ENCODE measurements around the gene NOTCH2.

Gene NOTCH2

DNA sequence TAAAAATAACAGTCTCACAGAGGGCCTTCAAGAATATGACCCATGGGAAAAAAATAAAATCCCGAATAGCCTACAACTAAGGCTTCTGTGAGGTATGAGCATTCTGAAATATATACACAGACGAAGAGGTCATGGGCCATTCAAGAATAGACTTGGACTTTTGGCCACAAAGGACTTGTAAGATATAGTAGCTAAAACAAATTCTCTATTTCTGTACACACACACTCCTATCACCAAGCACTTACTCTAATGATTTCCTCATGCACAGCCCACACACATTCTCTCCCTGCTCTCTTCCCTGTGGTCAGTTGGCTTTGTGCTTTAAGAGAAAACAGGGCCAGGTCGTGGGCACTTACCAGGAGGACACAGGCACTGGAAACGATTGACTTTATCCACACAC is 103.4 kb downstream of the NOTCH2 start:
- no peak overlapping the region for H3K9ac ChIP-seq (ENCODE audit: low read depth, low read length)
- no peaks in the 10 kb centered on the region for H3K36me3 ChIP-seq (ENCODE audit: control insufficient read depth, insufficient read depth, low read length)
- no peak overlapping the region for H3K4me3 ChIP-seq (ENCODE audit: low read depth, low read length)
- no peaks in the 10 kb centered on the region for H3K4me1 ChIP-seq (ENCODE audit: control insufficient read depth, insufficient read depth, low read length)
- no peaks in the 10 kb centered on the region for H3K27me3 ChIP-seq (ENCODE audit: control insufficient read depth, insufficient read depth, low read length)
- H3K9me3 ChIP-seq (ENCODE audit: control insufficient read depth, insufficient read depth, low read length) = no peaks in the 10 kb centered on the region

GRCh38 chr1:119964673-119965363 is 104.6 kb downstream of the NOTCH2 start:
- H3K27me3 ChIP-seq (ENCODE audit: control insufficient read depth, insufficient read depth, low read length) = no peaks in the 10 kb centered on the region
- no peaks in the 10 kb centered on the region for H3K4me1 ChIP-seq (ENCODE audit: control insufficient read depth, insufficient read depth, low read length)
- no peaks in the 10 kb centered on the region for H3K36me3 ChIP-seq (ENCODE audit: control insufficient read depth, insufficient read depth, low read length)
- no peak overlapping the region for H3K4me3 ChIP-seq (ENCODE audit: low read depth, low read length)
- H3K9me3 ChIP-seq (ENCODE audit: control insufficient read depth, insufficient read depth, low read length) = no peaks in the 10 kb centered on the region
- H3K9ac ChIP-seq (ENCODE audit: low read depth, low read length) = no peak overlapping the region

DNA sequence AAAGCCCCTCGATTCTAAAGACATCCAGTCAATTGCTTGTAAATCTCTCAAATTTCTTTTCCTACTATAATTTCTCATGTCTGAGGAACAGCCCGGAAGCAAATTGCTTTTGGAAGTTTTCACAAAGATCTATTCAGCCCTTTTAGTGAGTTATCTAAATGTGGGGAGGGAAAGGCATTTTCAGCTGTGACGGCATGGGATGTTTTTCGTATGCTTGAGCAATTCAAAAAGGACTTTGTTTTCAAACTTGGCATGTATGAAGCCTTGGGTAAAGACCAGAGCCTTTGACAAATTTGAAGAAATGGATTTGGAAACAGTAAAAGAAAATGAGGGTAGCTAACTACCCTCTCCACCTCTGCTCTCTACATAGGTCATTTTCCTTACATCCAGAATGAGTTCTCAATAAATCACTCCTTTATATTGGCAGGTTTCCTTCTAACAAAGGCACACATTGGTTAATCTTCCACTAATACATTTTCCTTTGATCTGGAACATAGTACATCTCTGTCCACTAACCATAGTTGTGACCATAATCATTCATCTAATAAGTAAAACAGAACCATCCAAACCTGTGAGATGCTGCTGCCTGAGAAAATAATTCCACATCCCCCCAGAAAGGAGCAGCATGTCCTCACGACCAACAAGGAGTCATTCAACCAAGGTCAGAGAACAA is 107.0 kb downstream of the NOTCH2 start:
- Histone ChIP-seq H3K9ac (ENCODE audit: low read depth, low read length) (no peak overlapping the region), H3K27me3 (ENCODE audit: control insufficient read depth, insufficient read depth, low read length) (no peaks in the 10 kb centered on the region), H3K36me3 (ENCODE audit: control insufficient read depth, insufficient read depth, low read length) (no peaks in the 10 kb centered on the region), H3K9me3 (ENCODE audit: control insufficient read depth, insufficient read depth, low read length) (no peaks in the 10 kb centered on the region), H3K4me3 (ENCODE audit: low read depth, low read length) (no peak overlapping the region), H3K4me1 (ENCODE audit: control insufficient read depth, insufficient read depth, low read length) (no peaks in the 10 kb centered on the region)

- no peaks in the 10 kb centered on the region for H3K36me3 ChIP-seq (ENCODE audit: control insufficient read depth, insufficient read depth, low read length)
Measured at GRCh38 chr1:119960501-119960900, 109.0 kb downstream of the NOTCH2 start.

GRCh38 chr1:119959268-119960220 is 109.9 kb downstream of the NOTCH2 start:
- H3K4me3 ChIP-seq (ENCODE audit: low read depth, low read length) = no peak overlapping the region
- no peaks in the 10 kb centered on the region for H3K27me3 ChIP-seq (ENCODE audit: control insufficient read depth, insufficient read depth, low read length)
- no peaks in the 10 kb centered on the region for H3K9me3 ChIP-seq (ENCODE audit: control insufficient read depth, insufficient read depth, low read length)
- no peaks in the 10 kb centered on the region for H3K36me3 ChIP-seq (ENCODE audit: control insufficient read depth, insufficient read depth, low read length)
- no peak overlapping the region for H3K9ac ChIP-seq (ENCODE audit: low read depth, low read length)
- H3K4me1 ChIP-seq (ENCODE audit: control insufficient read depth, insufficient read depth, low read length) = no peaks in the 10 kb centered on the region

More at GRCh38 chr1:119960501-119960900, 109.0 kb downstream of the NOTCH2 start:
- Histone ChIP-seq H3K27me3 (ENCODE audit: control insufficient read depth, insufficient read depth, low read length) (no peaks in the 10 kb centered on the region), H3K9me3 (ENCODE audit: control insufficient read depth, insufficient read depth, low read length) (no peaks in the 10 kb centered on the region), H3K9ac (ENCODE audit: low read depth, low read length) (no peak overlapping the region), H3K4me1 (ENCODE audit: control insufficient read depth, insufficient read depth, low read length) (no peaks in the 10 kb centered on the region), H3K4me3 (ENCODE audit: low read depth, low read length) (no peak overlapping the region)

DNA sequence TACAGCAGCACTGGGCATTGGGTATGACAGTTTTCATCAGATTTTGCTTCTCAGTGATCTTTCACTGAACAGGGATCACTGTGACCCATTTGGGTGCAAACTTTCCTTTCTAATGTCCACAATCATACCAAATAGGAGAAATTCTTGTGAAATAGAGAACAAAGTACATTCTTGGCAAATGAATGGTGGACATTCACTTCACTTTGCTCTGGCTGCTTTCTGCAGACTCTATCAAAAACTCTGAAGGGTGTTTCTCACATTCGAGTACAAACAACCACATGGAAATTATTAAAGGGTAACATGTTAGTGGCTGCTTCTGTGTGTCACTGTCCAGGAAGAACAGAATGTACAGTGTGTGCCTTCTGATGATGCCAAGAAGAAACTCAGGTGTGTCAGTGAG is 111.2 kb downstream of the NOTCH2 start:
- no peaks in the 10 kb centered on the region for H3K36me3 ChIP-seq (ENCODE audit: control insufficient read depth, insufficient read depth, low read length)
- no peaks in the 10 kb centered on the region for H3K27me3 ChIP-seq (ENCODE audit: control insufficient read depth, insufficient read depth, low read length)
- no peak overlapping the region for H3K4me3 ChIP-seq (ENCODE audit: low read depth, low read length)
- no peaks in the 10 kb centered on the region for H3K9me3 ChIP-seq (ENCODE audit: control insufficient read depth, insufficient read depth, low read length)
- no peaks in the 10 kb centered on the region for H3K4me1 ChIP-seq (ENCODE audit: control insufficient read depth, insufficient read depth, low read length)
- H3K9ac ChIP-seq (ENCODE audit: low read depth, low read length) = no peak overlapping the region

DNA sequence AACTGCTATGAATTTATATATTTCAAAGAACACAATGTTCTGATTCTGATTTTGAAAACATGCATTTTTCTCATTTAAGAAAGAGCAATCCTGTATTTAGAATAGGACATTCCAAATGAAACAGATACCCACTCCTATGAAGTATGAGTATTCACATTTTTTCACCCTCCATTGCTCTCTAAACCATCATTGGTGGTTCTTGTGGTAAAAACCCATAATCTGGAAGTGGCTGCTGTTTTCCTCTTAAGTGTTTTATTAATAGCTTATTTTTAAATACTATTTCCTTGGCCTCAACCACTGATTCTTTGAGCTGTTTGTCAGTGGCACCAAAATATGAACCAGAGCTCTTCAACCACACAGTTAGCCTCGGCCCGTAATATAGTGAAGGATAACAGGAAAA is 113.2 kb downstream of the NOTCH2 start:
- no peaks in the 10 kb centered on the region for H3K36me3 ChIP-seq (ENCODE audit: control insufficient read depth, insufficient read depth, low read length)
- H3K9ac ChIP-seq (ENCODE audit: low read depth, low read length) = no peak overlapping the region
- H3K27me3 ChIP-seq (ENCODE audit: control insufficient read depth, insufficient read depth, low read length) = no peaks in the 10 kb centered on the region
- no peaks in the 10 kb centered on the region for H3K4me1 ChIP-seq (ENCODE audit: control insufficient read depth, insufficient read depth, low read length)
- no peaks in the 10 kb centered on the region for H3K9me3 ChIP-seq (ENCODE audit: control insufficient read depth, insufficient read depth, low read length)
- H3K4me3 ChIP-seq (ENCODE audit: low read depth, low read length) = no peak overlapping the region

DNA sequence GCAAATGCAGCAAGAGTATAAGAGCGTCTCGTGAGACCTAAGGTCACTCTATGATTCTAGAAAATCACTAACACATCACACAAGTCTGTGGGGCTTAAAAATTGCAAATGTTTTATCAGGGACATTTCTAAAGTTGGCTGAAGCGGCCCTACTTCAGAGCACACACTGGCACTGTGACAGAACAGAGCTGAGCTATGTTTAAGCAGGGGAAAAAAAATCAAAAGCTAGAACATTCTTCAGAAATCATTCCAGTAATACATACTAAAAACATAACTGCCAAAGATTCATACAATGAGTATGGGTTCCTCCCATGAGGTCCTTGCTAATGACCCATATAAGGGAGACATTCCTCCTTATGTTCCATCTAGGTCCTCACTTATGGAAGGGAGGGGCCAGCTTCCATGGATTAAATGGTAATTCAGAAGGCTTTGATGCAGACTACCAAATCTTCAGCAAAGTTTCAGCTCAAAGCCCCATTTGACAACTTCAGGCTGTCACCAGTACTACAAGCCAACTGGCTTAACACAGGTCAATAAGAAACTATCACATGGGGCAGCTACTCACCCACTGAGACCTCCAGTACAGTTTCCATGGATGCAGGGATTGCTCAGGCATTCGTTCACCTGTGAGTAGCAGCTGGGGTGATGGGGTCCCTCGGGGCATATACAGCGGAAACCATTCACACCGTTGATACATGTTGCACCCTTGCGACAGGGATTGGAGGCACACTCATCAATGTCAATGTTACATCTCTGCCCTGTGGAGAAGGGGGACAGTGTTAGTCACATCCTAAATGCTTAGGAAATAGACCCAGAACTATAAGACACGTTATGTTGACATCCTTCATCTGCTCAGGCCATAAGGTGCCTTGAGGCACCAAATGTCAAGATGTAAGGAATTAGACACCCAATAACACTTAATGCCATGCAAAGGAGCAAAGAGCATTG is 114.7 kb downstream of the NOTCH2 start:
- H3K4me3 ChIP-seq (ENCODE audit: low read depth, low read length) = no peak overlapping the region
- peaks cover 3% of the 10 kb centered on the region for H3K36me3 ChIP-seq (ENCODE audit: control insufficient read depth, insufficient read depth, low read length)
- no peak overlapping the region for H3K9ac ChIP-seq (ENCODE audit: low read depth, low read length)
- H3K9me3 ChIP-seq (ENCODE audit: control insufficient read depth, insufficient read depth, low read length) = no peaks in the 10 kb centered on the region
- H3K4me1 ChIP-seq (ENCODE audit: control insufficient read depth, insufficient read depth, low read length) = no peaks in the 10 kb centered on the region
- no peaks in the 10 kb centered on the region for H3K27me3 ChIP-seq (ENCODE audit: control insufficient read depth, insufficient read depth, low read length)

DNA sequence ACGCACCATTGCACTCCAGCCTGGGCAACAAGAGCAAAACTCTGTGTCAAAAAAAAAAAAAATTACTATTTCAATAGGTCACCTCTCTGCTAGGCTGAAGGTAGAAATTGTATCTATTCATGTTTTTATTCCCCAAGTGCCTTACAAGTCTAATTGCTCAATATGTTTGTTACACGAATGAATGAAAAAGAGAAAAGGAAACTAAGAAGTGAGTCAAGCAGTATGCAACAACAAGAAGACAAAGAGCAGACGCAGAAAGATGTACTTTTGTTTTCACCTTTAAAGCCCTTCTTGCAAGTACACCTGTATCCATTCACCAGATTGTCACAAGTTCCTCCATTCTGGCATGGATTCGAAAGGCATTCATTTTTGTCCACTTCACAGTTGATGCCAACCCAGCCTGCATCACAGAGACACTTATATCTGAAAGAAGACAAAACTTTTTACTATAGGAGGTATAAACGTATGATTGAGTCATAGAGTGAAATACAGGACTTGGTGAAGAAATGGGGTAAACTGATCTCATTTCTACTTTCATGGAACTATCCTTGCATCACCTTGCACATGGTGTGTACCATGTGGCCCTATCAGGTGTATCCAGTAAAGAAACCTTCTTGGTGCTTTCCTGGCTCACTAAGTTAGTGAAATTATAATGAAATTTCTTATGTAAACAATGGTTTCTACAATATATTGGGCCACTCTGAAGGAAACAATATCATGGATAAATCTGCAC is 116.0 kb downstream of the NOTCH2 start:
- Histone ChIP-seq H3K36me3 (ENCODE audit: control insufficient read depth, insufficient read depth, low read length) (peaks cover 3% of the 10 kb centered on the region), H3K4me3 (ENCODE audit: low read depth, low read length) (no peak overlapping the region), H3K9me3 (ENCODE audit: control insufficient read depth, insufficient read depth, low read length) (no peaks in the 10 kb centered on the region), H3K4me1 (ENCODE audit: control insufficient read depth, insufficient read depth, low read length) (no peaks in the 10 kb centered on the region), H3K27me3 (ENCODE audit: control insufficient read depth, insufficient read depth, low read length) (no peaks in the 10 kb centered on the region), H3K9ac (ENCODE audit: low read depth, low read length) (no peak overlapping the region)

- H3K4me3 ChIP-seq (ENCODE audit: low read depth, low read length) = no peak overlapping the region
- H3K27me3 ChIP-seq (ENCODE audit: control insufficient read depth, insufficient read depth, low read length) = no peaks in the 10 kb centered on the region
- H3K4me1 ChIP-seq (ENCODE audit: control insufficient read depth, insufficient read depth, low read length) = no peaks in the 10 kb centered on the region
- no peaks in the 10 kb centered on the region for H3K9me3 ChIP-seq (ENCODE audit: control insufficient read depth, insufficient read depth, low read length)
- H3K36me3 ChIP-seq (ENCODE audit: control insufficient read depth, insufficient read depth, low read length) = peaks cover 3% of the 10 kb centered on the region
- no peak overlapping the region for H3K9ac ChIP-seq (ENCODE audit: low read depth, low read length)
Measured at GRCh38 chr1:119952496-119952895, 117.0 kb downstream of the NOTCH2 start.

All from iPS-15b (cell line).